ENCODE results near the gene PRSS21. TPM values are rescaled to one million over a fixed set of nuclear protein-coding genes. Genes with fewer than 3 reads are reported as not detected.

Gene PRSS21
- total RNA-seq, 1 experiment from 2014 or later, result not detected

DNA sequence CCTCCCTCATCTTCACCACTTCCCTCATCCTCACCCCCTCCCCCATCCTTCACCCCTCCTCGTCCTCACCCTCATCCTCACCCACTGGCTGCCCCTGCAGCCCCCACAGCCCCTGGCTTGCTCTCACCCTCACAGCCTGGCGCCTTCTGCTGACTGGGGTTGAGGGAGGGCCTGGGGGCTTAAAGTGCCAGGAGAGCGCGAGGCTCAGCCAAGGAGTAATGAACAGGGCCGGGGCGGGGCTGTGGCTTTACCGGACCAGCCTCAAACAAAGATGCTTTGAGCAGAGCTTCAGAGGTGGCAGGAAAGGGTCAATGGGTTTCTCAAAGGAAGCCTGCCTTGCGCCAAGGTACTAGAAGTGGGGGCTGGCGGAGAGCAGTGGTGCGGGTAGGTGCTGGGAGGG is 29.6 kb upstream of the PRSS21 start, which contains the start of gene PRSS33:
TSS of gene PRSS33 (minus strand) at position 155 of the 400 bp plus-strand sequence. CDS start 1,013 bp downstream, outside the sequence.
- CTCF ChIA-PET, result interaction anchor here (1.0 kb wide), 1 partner anchor 9 kb away, joined by 3 read pairs; no protein-coding TSS in a partner anchor
- peak; percentile 50 for DNase-seq
- peak within 1 kb of the TSS; percentile 88 for H3K27ac Mint-ChIP-seq (ENCODE audit: unreplicated experiment)
- no peaks in the 10 kb centered on the region for H3K9me3 Mint-ChIP-seq (ENCODE audit: low read depth, unreplicated experiment)
- TF ChIP-seq, protein P1, sequence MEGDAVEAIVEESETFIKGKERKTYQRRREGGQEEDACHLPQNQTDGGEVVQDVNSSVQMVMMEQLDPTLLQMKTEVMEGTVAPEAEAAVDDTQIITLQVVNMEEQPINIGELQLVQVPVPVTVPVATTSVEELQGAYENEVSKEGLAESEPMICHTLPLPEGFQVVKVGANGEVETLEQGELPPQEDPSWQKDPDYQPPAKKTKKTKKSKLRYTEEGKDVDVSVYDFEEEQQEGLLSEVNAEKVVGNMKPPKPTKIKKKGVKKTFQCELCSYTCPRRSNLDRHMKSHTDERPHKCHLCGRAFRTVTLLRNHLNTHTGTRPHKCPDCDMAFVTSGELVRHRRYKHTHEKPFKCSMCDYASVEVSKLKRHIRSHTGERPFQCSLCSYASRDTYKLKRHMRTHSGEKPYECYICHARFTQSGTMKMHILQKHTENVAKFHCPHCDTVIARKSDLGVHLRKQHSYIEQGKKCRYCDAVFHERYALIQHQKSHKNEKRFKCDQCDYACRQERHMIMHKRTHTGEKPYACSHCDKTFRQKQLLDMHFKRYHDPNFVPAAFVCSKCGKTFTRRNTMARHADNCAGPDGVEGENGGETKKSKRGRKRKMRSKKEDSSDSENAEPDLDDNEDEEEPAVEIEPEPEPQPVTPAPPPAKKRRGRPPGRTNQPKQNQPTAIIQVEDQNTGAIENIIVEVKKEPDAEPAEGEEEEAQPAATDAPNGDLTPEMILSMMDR (IDR thresholded peaks at IDR 0.05; ENCODE audit: unreplicated experiment), result no peak
- H3K27me3 Mint-ChIP-seq (ENCODE audit: unreplicated experiment), result no peaks in the 10 kb centered on the region
- peaks cover 36% of the 10 kb centered on the region for H3K4me1 Mint-ChIP-seq (ENCODE audit: low read depth, unreplicated experiment)
- peaks cover 18% of the 10 kb centered on the region for H3K36me3 Mint-ChIP-seq (ENCODE audit: insufficient read depth, unreplicated experiment)
- intact Hi-C loops (cut with micrococcal nuclease; ENCODE audit: unreplicated experiment), result no loop called here
- BruUV-seq (replicated peaks), result no TSS peak
- peak within 1 kb of the TSS; percentile 71 for H3K4me3 Mint-ChIP-seq (ENCODE audit: low read depth, unreplicated experiment)

DNA sequence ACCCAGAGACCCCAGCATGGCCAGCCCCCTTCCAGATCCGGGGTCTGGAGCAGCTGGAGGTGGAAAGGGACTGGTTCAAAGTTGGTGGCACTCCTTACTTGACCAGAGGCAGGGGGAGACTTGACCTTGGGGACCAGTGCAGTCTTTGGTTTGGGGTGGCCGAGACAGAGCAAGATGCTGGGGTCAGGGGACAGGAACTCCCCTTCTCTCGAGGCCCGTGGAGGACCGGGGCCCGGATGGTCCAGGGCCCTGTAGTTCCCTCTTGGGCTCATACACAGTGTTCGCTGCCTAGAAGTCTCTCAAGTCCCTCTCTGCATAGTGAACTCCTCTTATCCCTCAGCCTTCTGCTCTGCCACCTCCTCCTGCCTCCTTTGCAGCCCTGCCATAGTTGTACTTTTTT is 29.1 kb upstream of the PRSS21 start:
- peaks cover 18% of the 10 kb centered on the region for H3K36me3 Mint-ChIP-seq (ENCODE audit: insufficient read depth, unreplicated experiment)
- no peak overlapping the region for H3K27ac Mint-ChIP-seq (ENCODE audit: unreplicated experiment)
- intact Hi-C loops (cut with micrococcal nuclease; ENCODE audit: unreplicated experiment), result no loop called here
- H3K9me3 Mint-ChIP-seq (ENCODE audit: low read depth, unreplicated experiment), result no peaks in the 10 kb centered on the region
- H3K4me3 Mint-ChIP-seq (ENCODE audit: low read depth, unreplicated experiment), result peak overlapping the region; percentile 14
- TF ChIP-seq, protein P1 (IDR thresholded peaks at IDR 0.05; ENCODE audit: unreplicated experiment), result no peak
- no peak for DNase-seq
- peaks cover 38% of the 10 kb centered on the region for H3K4me1 Mint-ChIP-seq (ENCODE audit: low read depth, unreplicated experiment)
- BruUV-seq (replicated peaks), result no TSS peak
- CTCF ChIA-PET, result interaction anchor here (1.0 kb wide), 1 partner anchor 10 kb away, joined by 3 read pairs; no protein-coding TSS in a partner anchor
- no peaks in the 10 kb centered on the region for H3K27me3 Mint-ChIP-seq (ENCODE audit: unreplicated experiment)

DNA sequence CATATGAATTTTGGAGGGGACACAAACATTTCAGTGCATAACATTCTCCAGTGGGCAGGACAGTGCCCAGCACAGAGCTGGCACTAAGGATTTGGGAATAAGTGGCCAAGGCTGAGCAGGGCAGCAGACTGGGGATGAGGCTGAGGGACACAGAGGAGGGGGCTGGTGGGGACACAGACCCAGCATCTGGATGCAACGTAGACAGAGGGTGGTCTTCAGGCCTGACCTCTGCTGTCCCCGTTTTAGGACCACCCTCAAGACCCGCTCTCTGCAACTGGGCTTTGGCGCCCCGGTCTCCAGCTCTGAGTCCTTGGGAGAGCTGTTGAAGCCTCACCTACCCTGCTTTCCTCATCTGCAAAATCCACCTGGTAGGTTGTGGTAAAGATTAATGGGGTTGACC is 26.4 kb upstream of the PRSS21 start:
- Mint-ChIP-seq H3K9me3 (ENCODE audit: low read depth, unreplicated experiment) (no peaks in the 10 kb centered on the region), H3K4me3 (ENCODE audit: low read depth, unreplicated experiment) (no peak overlapping the region), H3K27me3 (ENCODE audit: unreplicated experiment) (no peaks in the 10 kb centered on the region), H3K36me3 (ENCODE audit: insufficient read depth, unreplicated experiment) (peaks cover 16% of the 10 kb centered on the region), H3K27ac (ENCODE audit: unreplicated experiment) (no peak overlapping the region), H3K4me1 (ENCODE audit: low read depth, unreplicated experiment) (peaks cover 47% of the 10 kb centered on the region)
- intact Hi-C loops (cut with micrococcal nuclease; ENCODE audit: unreplicated experiment), result no loop called here
- TF ChIP-seq, protein P1 (IDR thresholded peaks at IDR 0.05; ENCODE audit: unreplicated experiment), result no peak
- CTCF ChIA-PET, result interaction anchor here (0.8 kb wide), 1 partner anchor 8 kb away, joined by 3 read pairs; no protein-coding TSS in a partner anchor
- DNase-seq, result no peak
- BruUV-seq (replicated peaks), result no TSS peak

DNA sequence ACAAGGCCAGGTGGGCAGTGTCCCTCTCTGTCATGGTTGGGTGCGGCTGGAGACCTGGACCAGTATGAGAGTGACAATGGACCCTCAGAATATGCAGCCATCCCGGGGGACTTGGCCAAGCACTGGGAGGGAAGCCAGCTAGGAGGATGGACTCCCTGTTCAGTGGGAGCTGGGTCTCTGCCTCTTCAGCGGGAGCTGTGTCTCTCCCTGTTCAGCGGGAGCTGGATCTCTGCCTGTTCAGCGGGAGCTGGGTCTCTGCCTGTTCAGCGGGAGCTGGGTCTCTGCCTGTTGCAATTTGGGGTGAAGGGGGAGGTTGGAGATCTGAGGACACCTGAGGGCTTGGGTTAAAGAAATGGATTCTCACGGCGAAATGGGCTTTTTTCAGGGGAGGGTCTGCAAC is 25.9 kb upstream of the PRSS21 start:
- Mint-ChIP-seq H3K9me3 (ENCODE audit: low read depth, unreplicated experiment) (no peaks in the 10 kb centered on the region), H3K36me3 (ENCODE audit: insufficient read depth, unreplicated experiment) (peaks cover 10% of the 10 kb centered on the region), H3K27me3 (ENCODE audit: unreplicated experiment) (no peaks in the 10 kb centered on the region), H3K27ac (ENCODE audit: unreplicated experiment) (no peak overlapping the region), H3K4me3 (ENCODE audit: low read depth, unreplicated experiment) (no peak overlapping the region), H3K4me1 (ENCODE audit: low read depth, unreplicated experiment) (peaks cover 47% of the 10 kb centered on the region)
- TF ChIP-seq, protein P1 (IDR thresholded peaks at IDR 0.05; ENCODE audit: unreplicated experiment), result no peak
- intact Hi-C loops (cut with micrococcal nuclease; ENCODE audit: unreplicated experiment), result no loop called here
- BruUV-seq (replicated peaks), result no TSS peak
- DNase-seq, result no peak
- CTCF ChIA-PET, result interaction anchor here (0.8 kb wide), 1 partner anchor 8 kb away, joined by 3 read pairs; no protein-coding TSS in a partner anchor

Data from Calu3 (cell line).